Right lung (tissue), 5 donors: Measurements from ENCODE around the gene MYRIP. TPM values are rescaled to one million over a fixed set of nuclear protein-coding genes. Genes with fewer than 3 reads are reported as not detected.
"Not testable (repeated sequence)": the region's sequence is repeated elsewhere in the genome, so short reads cannot be mapped to it uniquely, and the experiment has no call there.

ENCODE experiments used
- DNase-seq, 2 donors: peaks; one replicate each; pipeline ENCODE4 v3.0.0-alpha.2; 2013
- polyA plus RNA-seq, 5 donors: library from polyadenylated mRNA; unstranded; fragments of 120-200 nt; gene quantifications; one replicate each; pipeline versions ENCODE4 v1.2.1 to v1.2.3, GENCODE V29; 2013; ENCODE audit warnings: inconsistent platforms in 1 of 5, low replicate concordance in 1 of 5; ENCODE audit not compliant: insufficient read length in 5 of 5, insufficient read depth in 1 of 5

MYRIP gene
- polyA plus RNA-seq, 5 donors, result 0.26 to 0.66 (median 0.33) TPM

DNA sequence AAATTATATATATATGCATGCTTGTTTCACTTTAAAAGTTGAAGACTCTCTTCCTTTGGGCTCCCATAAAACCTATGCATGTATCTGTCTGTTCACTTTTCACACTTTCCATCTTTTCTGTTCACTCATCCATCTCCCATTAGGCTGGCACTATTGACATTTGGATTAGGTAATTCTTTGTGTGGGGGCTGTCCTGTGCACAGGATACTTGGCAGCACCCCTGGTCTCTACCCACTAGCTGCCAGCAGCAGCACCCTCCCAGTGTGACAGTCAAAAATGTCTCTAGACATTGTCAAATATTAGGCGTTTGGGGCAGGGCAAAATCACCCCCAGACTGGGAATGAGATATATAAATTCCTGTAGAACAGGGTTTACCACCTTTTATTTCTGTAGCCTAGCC lies 427.8 kb downstream of the MYRIP start:
- no peak for DNase-seq

DNA sequence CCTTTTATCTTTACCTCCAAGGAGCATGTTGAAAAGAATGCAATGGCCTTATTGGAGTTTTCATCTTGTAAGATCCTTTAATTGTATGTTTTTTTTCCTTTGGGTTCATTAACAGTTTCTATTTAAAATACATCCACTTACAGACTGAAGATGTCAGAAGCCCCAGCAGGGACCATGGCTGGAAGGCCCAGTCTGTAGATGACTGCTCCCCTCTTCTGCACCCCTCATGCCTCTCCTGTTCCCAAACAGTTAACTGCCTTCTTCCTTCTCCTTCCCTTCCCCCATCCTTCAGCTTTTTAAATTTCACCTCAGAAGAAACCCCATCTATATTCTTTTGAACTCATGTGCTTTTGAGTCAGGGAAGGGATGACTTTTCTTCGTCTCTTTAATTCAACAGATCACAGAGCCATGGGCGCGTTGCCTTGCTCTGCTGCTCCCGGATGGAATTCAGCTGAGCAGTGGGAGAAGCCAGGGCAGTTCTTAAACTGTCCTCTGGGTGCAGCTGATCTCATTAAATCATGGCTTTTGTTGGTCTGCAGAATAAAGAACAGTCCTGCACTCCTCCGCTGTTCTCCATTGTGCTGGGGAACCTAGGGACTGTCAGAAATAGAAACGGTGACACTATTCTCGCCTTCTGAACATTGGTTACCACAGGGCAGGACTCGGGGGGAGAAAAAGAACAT lies 428.6 kb downstream of the MYRIP start:
- DNase-seq, result no peak

DNA sequence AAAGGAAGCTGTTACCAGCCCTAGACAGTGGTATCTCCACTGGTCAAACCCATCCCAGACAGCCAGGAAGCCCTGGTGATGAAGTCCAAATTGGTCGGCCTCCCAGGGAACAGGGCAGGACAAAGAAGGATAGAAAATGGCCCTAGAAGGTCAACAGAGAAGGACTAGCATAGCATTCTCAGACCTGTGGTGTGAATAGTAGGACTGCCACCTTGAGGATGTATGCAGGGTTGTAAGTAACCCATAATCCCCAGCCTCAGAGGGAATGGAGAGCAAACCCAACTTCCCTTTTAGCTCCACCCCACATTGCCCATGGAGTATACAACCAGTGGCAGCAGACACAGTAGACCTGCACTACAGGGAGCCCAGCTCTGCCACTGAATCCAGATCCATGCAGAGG lies 431.5 kb downstream of the MYRIP start:
- DNase-seq, result no peak

DNA sequence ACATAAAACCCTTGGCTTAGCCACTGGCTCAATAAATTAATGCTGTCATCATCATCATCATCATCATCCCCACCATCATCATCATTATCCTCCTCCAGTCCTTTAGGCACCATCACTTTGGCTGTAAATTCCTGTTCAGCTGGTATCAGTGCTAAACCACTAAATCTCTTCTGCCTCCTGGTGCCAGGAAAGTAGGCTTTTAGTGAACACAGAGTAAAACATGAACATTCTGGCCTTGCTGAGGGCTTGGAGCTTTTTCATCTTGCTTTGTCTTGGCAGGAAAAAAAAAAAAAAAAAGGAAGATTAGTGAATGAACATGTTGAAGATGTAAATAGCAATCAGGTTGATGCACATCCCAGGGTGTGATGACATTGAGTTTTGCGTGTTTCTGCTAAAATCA lies 432.8 kb downstream of the MYRIP start:
- no peak for DNase-seq

GRCh38 chr3:40242638-40243037 lies 433.2 kb downstream of the MYRIP start:
- no peak for DNase-seq

- no peak for DNase-seq
These were observed 433.6 kb downstream of the MYRIP start for GRCh38 chr3:40243056-40243455.

DNA sequence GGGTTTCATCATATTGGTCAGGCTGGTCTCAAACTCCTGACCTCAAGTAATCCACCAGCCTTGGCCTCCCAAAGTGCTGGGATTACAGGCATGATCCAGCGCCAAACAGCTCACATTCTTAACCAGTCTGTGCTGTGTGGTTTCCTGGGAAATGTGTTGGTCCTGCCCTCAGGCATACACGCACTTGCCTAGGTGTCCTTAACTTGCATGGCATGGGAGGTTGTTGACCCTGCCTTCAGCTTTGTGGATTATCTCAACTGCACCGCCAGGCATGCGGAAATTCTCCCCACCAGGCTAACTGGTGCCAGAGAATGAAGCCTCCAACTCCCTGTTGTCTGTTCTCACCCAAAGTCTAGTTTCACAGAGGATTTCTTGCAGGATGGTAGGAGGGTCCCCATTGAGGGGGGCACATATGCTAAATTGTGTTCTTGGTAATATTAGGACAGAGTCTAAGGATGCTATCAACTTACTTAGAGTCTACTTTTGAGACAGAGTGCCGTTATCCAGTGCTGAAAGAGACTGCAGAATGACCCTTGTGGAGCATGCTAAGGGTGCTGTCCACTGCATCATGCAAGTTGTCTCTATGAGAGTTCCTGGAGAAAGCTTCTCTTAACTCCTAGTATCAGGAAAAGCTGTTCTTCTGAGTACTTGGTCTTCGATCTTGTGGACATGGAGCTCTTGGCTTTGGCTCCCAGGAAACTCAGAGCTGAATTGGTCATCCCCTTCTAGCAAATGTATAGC lies 438.5 kb downstream of the MYRIP start:
- DNase-seq, result no peak

DNA sequence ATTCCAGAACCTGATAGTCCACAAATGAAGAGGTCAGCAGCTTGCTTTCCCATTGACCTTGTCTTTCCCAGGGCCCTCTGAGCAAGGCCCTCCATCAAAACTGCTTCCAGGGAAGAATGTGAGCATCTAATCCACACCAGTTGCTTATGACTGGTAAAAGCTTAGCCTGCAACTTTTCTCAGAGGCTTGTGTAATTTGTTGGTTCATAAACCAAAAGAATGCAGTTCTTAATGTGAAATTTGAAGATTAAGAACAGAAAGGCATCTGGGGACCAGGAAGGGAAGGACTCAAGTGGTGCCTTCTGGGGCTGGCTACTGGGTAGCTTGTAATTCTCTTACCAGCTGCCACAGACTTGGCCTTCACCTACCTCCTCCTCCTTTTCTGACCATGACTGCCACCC lies 439.2 kb downstream of the MYRIP start:
- no peak for DNase-seq

GRCh38 chr3:40249168-40249567 lies 439.8 kb downstream of the MYRIP start:
- no peak for DNase-seq

- no peak for DNase-seq
These were observed 445.1 kb downstream of the MYRIP start for GRCh38 chr3:40254491-40254890.

- DNase-seq, result no peak
These were observed 445.5 kb downstream of the MYRIP start for GRCh38 chr3:40254891-40255290.

DNA sequence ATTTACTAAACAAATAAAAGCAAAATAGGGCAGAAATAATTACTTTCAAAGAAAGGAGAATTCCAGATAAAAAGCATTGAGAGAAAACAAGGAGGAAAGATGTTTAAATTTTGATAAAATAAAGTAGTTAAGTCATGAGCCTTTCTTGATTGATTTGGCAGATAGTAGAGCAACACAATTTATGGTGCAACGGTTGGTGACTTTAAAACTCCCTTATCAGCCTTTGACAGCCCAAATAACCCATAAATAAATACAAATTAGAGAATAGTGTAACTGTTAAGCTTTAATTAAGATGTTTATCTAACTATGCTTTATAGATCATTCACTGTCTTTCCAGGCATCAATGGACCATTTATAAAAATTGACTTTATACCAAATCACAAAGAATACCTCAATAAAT lies 446.1 kb downstream of the MYRIP start:
- DNase-seq, result no peak

DNA sequence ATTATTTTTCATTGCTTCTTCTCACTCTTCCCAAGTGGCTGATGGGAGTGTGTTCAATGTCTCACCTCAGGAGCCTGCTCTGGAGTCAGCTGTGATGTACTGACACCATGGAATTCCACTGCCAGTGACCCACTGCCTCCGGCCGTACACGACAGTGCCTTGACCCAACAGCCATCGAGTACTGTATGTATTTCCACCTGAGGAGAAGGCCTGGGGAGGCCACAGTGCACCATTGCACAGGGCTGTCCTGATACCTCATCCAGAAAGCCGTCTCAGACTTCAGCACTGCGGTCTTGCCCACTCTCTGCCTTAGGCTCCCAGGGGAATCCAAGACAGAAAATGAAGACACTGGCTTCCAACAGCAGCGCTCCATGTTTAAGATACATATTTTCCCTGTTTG lies 448.7 kb downstream of the MYRIP start:
- DNase-seq, result no peak

DNA sequence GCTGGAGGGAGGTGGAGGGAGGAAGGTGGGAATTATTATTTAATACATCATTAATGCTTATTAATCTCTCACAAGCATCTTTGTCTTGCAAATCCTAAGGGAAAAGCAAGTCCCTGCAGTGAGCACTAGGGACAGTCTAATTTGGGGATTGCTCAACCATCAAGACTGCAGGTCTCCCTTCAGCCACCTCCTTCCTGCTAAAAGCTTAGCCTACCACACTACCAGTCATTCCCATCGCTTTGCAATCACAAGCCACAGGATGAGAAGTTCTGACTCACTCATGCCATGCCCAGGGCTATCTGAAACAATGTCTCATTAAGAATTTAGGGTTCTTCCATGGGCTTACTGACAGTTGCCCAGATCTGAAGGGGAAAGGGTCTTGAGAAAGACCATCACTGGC lies 449.1 kb downstream of the MYRIP start:
- DNase-seq, result no peak

DNA sequence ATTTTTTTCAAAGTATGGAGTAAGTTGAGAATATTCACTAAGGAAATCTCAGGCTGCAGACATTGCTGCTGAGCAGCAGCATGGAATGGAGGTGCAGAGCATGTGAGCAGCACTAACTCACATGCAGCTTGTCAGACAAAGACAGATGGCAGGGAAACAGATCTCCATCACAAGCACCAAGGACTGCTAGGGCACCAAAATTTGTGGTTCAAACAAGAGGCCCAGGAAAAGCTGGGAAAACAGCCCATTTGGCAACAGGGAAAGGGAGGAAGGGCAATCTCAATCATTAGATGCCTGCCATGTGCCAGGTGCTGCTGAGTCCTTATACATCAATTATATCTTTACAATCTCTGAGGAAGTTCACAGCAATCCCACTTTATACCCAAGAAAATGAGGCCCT lies 452.9 kb downstream of the MYRIP start:
- DNase-seq, result no peak

DNA sequence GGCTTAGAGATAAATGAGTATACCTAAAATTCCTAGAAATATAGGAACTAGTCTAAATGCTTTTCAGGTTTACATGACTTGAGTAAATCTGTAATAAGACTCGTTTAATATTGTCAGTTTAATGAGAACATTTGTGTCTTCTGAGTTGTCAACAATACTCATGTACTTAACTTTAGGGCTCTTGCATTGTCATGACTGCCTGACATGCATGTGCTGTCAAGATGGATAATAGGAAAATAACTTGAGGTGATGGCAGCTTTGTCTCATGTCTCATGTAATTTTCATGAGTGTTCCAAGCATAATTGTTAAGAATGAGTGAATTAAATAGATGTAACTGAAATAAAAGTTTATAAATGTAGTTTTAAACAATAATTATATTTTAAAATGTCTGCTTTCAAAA lies 455.0 kb downstream of the MYRIP start:
- no peak for DNase-seq

- DNase-seq, result no peak
These were observed 455.8 kb downstream of the MYRIP start for GRCh38 chr3:40265181-40265580.

DNA sequence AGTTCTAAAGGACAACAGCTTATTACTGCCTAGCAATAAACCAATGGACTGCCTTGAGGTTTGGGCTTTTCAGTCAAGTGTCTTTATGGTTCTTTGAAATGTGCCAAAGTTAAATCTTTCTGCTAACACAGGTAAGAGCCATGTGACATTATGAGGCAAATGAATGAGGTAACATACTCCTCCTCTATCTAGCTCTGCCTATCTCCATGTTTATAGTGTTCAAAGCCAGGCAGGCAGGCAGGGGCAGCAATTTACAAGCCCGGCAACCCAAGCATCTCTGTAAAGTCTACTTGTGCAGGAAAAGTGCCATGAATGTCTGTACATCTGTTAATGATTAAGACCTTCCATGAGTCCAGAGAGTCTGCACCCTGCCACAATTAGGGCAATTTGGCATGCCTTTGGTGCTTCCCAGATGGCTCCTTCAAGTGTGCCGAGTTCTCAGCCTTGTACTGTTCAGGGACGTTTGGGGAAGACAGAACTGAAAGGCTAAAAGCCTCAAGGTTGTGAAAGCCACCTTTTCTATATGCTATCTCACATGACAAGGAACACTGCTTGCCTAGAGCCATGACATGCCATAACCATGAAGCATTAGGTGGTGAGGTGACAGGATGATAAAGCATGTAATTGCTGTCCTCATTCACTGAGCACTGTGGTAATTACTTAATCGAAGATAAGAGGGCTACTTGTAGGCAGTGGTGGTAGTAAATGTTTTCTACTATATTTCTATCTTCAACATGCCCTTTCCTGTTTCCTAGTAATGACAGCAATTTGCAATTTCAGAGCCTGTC lies 458.7 kb downstream of the MYRIP start:
- no peak for DNase-seq

DNA sequence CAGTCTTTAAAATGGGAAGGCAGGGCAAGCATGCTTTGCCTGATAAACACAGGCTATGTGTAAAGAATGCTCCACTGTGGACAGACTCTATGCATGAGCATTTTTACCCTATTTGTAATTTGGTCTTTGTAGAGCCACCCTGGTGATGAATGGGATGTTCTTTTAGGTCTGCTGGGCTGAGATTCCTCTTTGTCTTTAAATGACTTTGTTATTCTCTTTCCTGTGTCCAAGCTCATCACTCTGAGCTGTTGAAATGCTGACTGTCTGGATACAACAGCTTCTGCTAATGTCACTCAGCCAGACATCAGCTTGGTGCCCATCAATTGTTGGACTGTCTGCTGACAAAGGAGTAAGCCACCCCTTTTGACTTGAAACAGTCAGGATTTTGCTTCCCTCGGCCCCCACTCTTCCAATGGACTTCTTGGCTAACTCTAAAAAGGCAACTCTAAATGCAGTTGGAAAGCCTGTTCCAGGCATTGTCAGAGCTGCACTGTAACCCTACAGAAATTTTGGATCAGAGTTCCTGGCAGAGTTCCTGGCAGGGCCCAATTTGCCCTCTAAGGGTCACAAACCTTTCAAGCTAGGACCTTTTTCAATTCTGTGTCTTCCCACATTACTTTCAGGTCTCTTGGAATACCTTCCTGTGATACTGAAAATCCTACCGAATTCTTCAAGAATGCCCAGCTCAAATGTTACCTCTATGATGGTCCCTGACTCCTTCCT lies 459.6 kb downstream of the MYRIP start:
- DNase-seq, result no peak

- no peak for DNase-seq
These were observed 469.4 kb downstream of the MYRIP start for GRCh38 chr3:40278791-40279190.

GRCh38 chr3:40281995-40282394 lies 472.6 kb downstream of the MYRIP start:
- no peak for DNase-seq

GRCh38 chr3:40283057-40283456 lies 473.6 kb downstream of the MYRIP start:
- not testable (repeated sequence) for DNase-seq
